HFF-Myc (cell line): Measurements from ENCODE around the gene ASB18.
"Not testable (repeated sequence)": the region's sequence is repeated elsewhere in the genome, so short reads cannot be mapped to it uniquely, and the experiment has no call there.

Source experiments
- DNase-seq: peaks from one replicate; pipeline ENCODE4 v3.0.0-alpha.2; 2011; ENCODE audit warnings: low read depth; ENCODE audit errors: extremely low read depth
- H3K4me3 ChIP-seq: replicated peaks from 2 replicates; pipeline ENCODE4 v1.5.1; 2011; ENCODE audit warnings: low read depth, mild to moderate bottlenecking, control low read depth, low read length
- TF ChIP-seq, protein P1 (sequence below): IDR thresholded peaks from 2 replicates; pipeline ENCODE4 v1.5.1; 2012; ENCODE audit warnings: mild to moderate bottlenecking, low read depth, low read length, control low read depth; ENCODE audit errors: missing control alignments

ASB18 gene

DNA sequence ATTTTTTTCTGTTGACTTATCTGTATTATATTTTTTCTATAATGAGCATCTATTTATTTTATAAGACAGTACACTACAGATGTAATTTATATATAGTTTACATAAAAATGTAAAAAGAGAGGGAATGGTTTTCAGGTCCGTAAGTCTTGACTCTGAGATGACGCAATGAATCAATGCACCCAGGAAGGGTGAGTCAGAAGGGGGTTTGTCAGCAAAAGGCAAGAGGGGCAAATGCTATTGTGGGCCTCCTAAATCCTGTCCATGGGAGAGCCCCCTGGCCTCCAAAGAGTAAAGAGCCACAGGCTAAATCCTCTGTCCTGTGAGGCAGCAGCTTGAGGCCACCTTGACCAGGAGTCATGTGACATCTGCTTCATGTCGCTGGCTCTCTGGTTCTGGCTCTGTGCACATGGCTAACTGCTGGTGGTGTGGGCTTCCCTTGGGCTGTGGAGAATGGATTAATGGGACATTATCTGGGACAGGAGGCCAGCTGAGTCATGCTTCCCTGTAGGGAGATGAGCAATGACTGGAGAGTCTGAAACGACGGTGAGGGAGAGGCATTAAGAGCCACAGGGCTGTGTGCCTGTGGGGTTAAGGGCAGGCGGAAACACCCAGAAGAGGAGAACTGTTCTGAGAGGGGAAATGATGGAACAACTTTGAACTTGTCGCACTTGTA is 22.8 kb upstream of the ASB18 start:
- no peak overlapping the region for H3K4me3 ChIP-seq
- TF ChIP-seq, protein P1, sequence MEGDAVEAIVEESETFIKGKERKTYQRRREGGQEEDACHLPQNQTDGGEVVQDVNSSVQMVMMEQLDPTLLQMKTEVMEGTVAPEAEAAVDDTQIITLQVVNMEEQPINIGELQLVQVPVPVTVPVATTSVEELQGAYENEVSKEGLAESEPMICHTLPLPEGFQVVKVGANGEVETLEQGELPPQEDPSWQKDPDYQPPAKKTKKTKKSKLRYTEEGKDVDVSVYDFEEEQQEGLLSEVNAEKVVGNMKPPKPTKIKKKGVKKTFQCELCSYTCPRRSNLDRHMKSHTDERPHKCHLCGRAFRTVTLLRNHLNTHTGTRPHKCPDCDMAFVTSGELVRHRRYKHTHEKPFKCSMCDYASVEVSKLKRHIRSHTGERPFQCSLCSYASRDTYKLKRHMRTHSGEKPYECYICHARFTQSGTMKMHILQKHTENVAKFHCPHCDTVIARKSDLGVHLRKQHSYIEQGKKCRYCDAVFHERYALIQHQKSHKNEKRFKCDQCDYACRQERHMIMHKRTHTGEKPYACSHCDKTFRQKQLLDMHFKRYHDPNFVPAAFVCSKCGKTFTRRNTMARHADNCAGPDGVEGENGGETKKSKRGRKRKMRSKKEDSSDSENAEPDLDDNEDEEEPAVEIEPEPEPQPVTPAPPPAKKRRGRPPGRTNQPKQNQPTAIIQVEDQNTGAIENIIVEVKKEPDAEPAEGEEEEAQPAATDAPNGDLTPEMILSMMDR = no peak
- DNase-seq = no peak

DNA sequence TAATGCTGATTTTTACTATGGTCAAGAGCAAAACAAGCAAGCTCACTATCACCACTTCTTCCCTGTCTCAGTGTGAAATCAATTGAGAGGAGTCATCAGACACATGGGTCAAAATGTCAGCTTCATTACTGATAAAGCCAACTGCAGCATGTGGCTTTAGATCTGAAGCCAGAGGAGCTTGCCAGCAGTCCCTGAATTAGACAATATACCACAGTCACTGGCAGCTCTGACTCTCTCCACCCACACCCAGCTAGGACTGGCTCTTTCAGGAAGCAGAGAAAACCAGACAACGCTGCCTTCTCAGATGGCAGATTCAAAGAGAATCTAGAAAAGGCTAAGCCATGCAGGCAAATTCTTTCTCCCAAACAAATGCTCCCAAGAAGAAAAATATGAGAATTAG is 20.0 kb upstream of the ASB18 start:
- TF ChIP-seq, protein P1 = no peak
- no peak for DNase-seq
- H3K4me3 ChIP-seq = no peak overlapping the region

DNA sequence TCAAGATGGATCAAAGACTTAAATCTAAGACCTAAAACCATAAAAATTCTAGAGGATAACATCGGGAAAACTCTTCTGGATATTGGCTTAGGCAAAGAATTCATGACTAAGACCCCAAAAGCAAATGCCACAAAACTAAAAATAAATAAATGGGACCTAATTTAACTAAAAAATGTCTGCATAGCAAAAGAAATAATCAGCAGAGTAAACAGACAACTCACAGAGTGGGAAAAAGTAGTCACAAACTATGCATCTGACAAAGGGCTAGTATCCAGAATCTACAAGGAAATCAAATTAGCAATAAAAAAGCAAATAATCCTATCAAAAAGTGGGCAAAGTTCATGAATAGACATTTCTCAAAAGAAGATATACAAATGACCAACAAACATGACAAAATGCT is 18.2 kb upstream of the ASB18 start:
- no peak for DNase-seq
- H3K4me3 ChIP-seq = no peak overlapping the region
- TF ChIP-seq, protein P1 = no peak

DNA sequence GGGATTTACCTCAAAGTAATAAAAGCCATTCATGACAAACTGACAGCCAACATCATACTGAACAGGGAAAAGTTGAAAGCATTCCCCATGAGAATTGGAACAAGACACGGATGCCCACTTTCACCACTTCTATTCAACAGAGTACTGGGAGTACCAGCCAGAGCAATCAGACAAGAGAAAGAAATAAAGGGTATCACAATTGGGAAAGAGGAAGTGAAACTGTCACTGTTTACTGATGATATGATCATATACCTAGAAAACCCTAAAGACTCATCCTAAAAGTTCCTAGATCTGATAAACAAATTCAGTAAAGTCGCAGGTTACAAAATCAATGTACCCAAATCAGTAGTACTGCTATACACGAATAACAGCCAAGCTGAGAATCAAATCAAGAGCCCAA is 17.2 kb upstream of the ASB18 start:
- H3K4me3 ChIP-seq = no peak overlapping the region
- TF ChIP-seq, protein P1 = no peak
- no peak for DNase-seq

DNA sequence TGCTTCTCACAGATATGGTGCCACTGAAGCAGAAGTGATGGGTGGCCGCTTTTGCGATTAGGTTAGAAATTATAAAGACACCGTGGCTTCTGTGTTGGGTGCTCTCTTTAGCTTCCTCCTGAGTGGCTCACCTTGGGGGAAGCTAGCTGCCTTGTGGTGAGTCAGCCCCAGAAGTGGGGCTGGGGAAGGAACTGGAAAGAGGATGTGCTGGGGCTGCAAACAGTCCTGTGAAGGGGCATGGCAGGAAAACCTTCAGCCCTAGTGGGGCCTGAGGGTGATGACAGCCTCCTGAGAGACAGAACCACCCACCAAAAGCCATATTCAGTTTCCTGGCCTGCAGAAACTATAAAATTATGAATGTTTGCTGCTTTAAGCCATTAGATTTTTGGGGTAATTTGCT is 8.9 kb upstream of the ASB18 start:
- no peak for DNase-seq
- H3K4me3 ChIP-seq = no peak overlapping the region
- TF ChIP-seq, protein P1 = no peak

DNA sequence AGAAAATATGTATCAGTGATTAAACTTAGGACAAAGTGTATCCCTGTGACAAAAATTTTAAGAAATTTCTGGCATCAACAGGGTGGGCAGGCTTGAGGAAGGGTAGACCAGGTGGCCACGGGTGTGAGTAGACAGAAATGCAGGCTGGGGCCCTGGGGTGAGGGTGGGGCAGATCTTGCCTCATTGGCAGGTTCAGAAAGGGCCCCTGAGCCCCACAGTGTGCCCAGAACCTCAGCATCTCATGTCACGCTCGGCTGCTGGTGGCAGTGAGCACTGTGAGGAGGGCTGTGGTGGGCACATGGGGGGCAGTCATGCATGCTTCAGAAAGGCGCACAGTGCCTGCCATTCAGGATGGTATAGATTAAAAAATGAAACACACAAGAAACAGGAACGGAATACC is 7.6 kb upstream of the ASB18 start:
- no peak for DNase-seq
- TF ChIP-seq, protein P1 = no peak

DNA sequence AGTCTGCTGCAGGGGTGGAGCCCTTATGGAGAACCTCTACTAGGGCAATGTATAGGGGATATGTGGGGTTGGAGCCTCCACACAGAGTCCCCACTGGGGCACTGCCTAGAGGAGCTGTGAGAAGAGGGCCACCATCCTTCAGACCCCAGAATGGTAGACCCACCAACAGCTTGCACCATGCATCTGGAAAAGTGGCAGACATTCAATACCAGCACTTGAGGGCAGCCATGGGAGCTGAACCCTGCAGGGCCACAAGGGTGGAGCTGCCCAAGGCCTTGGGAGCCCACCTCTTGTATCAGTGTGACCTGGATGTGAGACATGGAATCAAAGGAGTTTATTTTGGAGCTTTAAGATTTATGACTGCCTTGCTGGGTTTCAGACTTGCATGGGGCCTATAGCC is 5.7 kb upstream of the ASB18 start:
- DNase-seq = not testable (repeated sequence)

More for the DNA sequence above, 7.6 kb upstream of the ASB18 start:
- H3K4me3 ChIP-seq = no peak overlapping the region

More for the DNA sequence above, 5.7 kb upstream of the ASB18 start:
- not testable (repeated sequence) for H3K4me3 ChIP-seq
